ENCODE data around the gene ARHGAP40. TPM values are rescaled to one million over a fixed set of nuclear protein-coding genes. Genes with fewer than 3 reads are reported as not detected.

ARHGAP40 gene
- total and polyA plus RNA-seq, 2 donors (not counting 3 experiments of a cell fraction or from before 2014, with no cell fraction given), result 0.18 to 0.20 TPM

DNA sequence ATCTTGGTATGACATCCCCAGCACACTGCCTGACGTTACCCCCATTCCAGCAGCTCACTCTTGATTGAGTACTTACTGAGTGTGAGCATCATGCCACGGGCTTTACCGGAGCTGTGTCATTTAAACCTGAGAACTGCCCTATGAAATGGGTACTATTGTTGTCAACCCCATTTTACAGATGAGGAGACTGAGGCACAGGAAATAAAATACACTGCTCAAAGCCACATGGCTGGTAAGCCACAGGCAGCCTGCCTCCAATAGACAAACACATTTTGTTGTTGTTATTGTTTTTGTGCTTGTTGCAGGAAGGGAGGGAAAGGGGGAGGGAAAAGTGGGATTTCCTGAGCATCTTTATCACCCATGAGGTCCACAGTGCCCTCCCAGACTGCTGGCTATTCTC lies 69.2 kb downstream of the ARHGAP40 start:
- H3K27ac ChIP-seq (ENCODE audit: insufficient read depth, low read depth, low read length), result no peak overlapping the region
- no peak for TF ChIP-seq POLR2A (IDR thresholded peaks at IDR 0.05; ENCODE audit: low read depth, low read length)
- TF ChIP-seq FOS (IDR thresholded peaks at IDR 0.05; ENCODE audit: borderline replicate concordance, insufficient read depth, low read length), result no peak
- no peak for TF ChIP-seq EZH2 (IDR thresholded peaks at IDR 0.05; ENCODE audit: borderline replicate concordance, low read depth, low read length, severe bottlenecking)
- TF ChIP-seq POLR2AphosphoS5 (IDR thresholded peaks at IDR 0.05; ENCODE audit: insufficient read depth, low read depth, low read length), result no peak
- H3K9me3 ChIP-seq (replicated peaks; ENCODE audit: control insufficient read depth, insufficient read depth, low read length), result no peaks in the 10 kb centered on the region
- FAIRE-seq (no peak), DNase-seq (ENCODE audit: low read depth, low spot score) (no peak)
- peaks cover 3 to 8% of the 10 kb centered on the region in 2 experiments for H3K27me3 ChIP-seq (ENCODE audit: control insufficient read depth in 2 of 2, insufficient read depth in 2 of 2, low read length in 2 of 2)
- H3K79me2 ChIP-seq (ENCODE audit: control insufficient read depth, insufficient read depth, low read length), result no peaks in the 10 kb centered on the region
- H3K4me3 ChIP-seq (replicated peaks in 1 of 3; ENCODE audit: insufficient read depth in 1 of 3, low read depth in 1 of 3, low read length in 3 of 3), result no peak overlapping the region
- intact Hi-C loops (cut with micrococcal nuclease), result no loop called here
- no peak overlapping the region for H2AFZ ChIP-seq (ENCODE audit: low read depth, low read length)
- ChIA-PET POLR2A (no interaction called here), CTCF (interaction anchor here (1.2 to 2.3 kb wide), 2 partner anchors 12 to 29 kb away, joined by 3 to 12 read pairs; no protein-coding TSS in a partner anchor)
- H3K4me2 ChIP-seq (ENCODE audit: insufficient read depth, low read length), result no peak overlapping the region
- peaks cover 11% of the 10 kb centered on the region for H3K4me1 ChIP-seq (ENCODE audit: control insufficient read depth, extremely low read depth, insufficient read depth, low read length)
- no peaks in the 10 kb centered on the region for H3K36me3 ChIP-seq (ENCODE audit: control insufficient read depth in 2 of 2, extremely low read depth in 1 of 2, insufficient read depth in 2 of 2, low read length in 2 of 2)
- BruUV-seq (replicated peaks), result no TSS peak
- H3K9ac ChIP-seq (replicated peaks; ENCODE audit: extremely low read depth, insufficient read depth, low read length), result no peak overlapping the region
- H3K9me1 ChIP-seq (replicated peaks; ENCODE audit: control insufficient read depth, extremely low read depth, insufficient read depth, low read length), result no peaks in the 10 kb centered on the region
- no peaks in the 10 kb centered on the region for H4K20me1 ChIP-seq (replicated peaks; ENCODE audit: control insufficient read depth, extremely low read depth, insufficient read depth, low read length)
- dilution Hi-C loops (cut with MboI; ENCODE audit: extremely low pct_ligation_motif_present, low sequenced_read_pairs), result no loop called here

GRCh38 chr20:38671186-38671585 lies 69.6 kb downstream of the ARHGAP40 start:
- DNase-seq (ENCODE audit: low read depth, low spot score) (no peak), FAIRE-seq (no peak)
- no TSS peak for BruUV-seq (replicated peaks)
- H3K36me3 ChIP-seq (ENCODE audit: control insufficient read depth in 2 of 2, extremely low read depth in 1 of 2, insufficient read depth in 2 of 2, low read length in 2 of 2), result no peaks in the 10 kb centered on the region
- no peaks in the 10 kb centered on the region for H3K9me1 ChIP-seq (replicated peaks; ENCODE audit: control insufficient read depth, extremely low read depth, insufficient read depth, low read length)
- CTCF ChIA-PET, result interaction anchor here (1.2 to 2.3 kb wide), 2 partner anchors 12 to 29 kb away, joined by 3 to 12 read pairs; no protein-coding TSS in a partner anchor
- H3K9ac ChIP-seq (replicated peaks; ENCODE audit: extremely low read depth, insufficient read depth, low read length), result no peak overlapping the region
- no peaks in the 10 kb centered on the region for H4K20me1 ChIP-seq (replicated peaks; ENCODE audit: control insufficient read depth, extremely low read depth, insufficient read depth, low read length)
- dilution Hi-C loops (cut with MboI; ENCODE audit: extremely low pct_ligation_motif_present, low sequenced_read_pairs) (no loop called here), intact Hi-C loops (cut with micrococcal nuclease) (no loop called here)
- H2AFZ ChIP-seq (ENCODE audit: low read depth, low read length), result no peak overlapping the region
- H3K4me3 ChIP-seq (replicated peaks in 1 of 3; ENCODE audit: insufficient read depth in 1 of 3, low read depth in 1 of 3, low read length in 3 of 3), result no peak overlapping the region
- peaks cover 3 to 5% of the 10 kb centered on the region in 2 experiments for H3K27me3 ChIP-seq (ENCODE audit: control insufficient read depth in 2 of 2, insufficient read depth in 2 of 2, low read length in 2 of 2)
- TF ChIP-seq, protein P1, sequence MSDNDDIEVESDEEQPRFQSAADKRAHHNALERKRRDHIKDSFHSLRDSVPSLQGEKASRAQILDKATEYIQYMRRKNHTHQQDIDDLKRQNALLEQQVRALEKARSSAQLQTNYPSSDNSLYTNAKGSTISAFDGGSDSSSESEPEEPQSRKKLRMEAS (IDR thresholded peaks at IDR 0.05; ENCODE audit: insufficient read depth, insufficient read length), result no peak
- TF ChIP-seq MYC (IDR thresholded peaks at IDR 0.05; ENCODE audit: low read depth, low read length) (no peak), FOS (IDR thresholded peaks at IDR 0.05; ENCODE audit: borderline replicate concordance, insufficient read depth, low read length) (no peak), POLR2AphosphoS5 (IDR thresholded peaks at IDR 0.05; ENCODE audit: insufficient read depth, low read depth, low read length) (no peak), GATA2 (IDR thresholded peaks at IDR 0.05; ENCODE audit: insufficient read depth, insufficient read length, low read depth, low read length) (no peak), EZH2 (IDR thresholded peaks at IDR 0.05; ENCODE audit: borderline replicate concordance, low read depth, low read length, severe bottlenecking) (no peak), POLR2A (IDR thresholded peaks at IDR 0.05; ENCODE audit: low read depth, low read length) (no peak), JUN (IDR thresholded peaks at IDR 0.05; ENCODE audit: borderline replicate concordance, insufficient read depth, insufficient read length, low read depth) (no peak)
- TF ChIP-seq, protein P2, sequence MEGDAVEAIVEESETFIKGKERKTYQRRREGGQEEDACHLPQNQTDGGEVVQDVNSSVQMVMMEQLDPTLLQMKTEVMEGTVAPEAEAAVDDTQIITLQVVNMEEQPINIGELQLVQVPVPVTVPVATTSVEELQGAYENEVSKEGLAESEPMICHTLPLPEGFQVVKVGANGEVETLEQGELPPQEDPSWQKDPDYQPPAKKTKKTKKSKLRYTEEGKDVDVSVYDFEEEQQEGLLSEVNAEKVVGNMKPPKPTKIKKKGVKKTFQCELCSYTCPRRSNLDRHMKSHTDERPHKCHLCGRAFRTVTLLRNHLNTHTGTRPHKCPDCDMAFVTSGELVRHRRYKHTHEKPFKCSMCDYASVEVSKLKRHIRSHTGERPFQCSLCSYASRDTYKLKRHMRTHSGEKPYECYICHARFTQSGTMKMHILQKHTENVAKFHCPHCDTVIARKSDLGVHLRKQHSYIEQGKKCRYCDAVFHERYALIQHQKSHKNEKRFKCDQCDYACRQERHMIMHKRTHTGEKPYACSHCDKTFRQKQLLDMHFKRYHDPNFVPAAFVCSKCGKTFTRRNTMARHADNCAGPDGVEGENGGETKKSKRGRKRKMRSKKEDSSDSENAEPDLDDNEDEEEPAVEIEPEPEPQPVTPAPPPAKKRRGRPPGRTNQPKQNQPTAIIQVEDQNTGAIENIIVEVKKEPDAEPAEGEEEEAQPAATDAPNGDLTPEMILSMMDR (IDR thresholded peaks at IDR 0.05; ENCODE audit: extremely low read depth in 1 of 2, insufficient read depth in 1 of 2, low read depth in 1 of 2, low read length in 2 of 2), result no peak
- peaks cover 11% of the 10 kb centered on the region for H3K4me1 ChIP-seq (ENCODE audit: control insufficient read depth, extremely low read depth, insufficient read depth, low read length)
- H3K79me2 ChIP-seq (ENCODE audit: control insufficient read depth, insufficient read depth, low read length), result no peaks in the 10 kb centered on the region
- no peak overlapping the region for H3K4me2 ChIP-seq (ENCODE audit: insufficient read depth, low read length)
- POLR2A ChIA-PET, result no interaction called here
- H3K9me3 ChIP-seq (replicated peaks; ENCODE audit: control insufficient read depth, insufficient read depth, low read length), result no peaks in the 10 kb centered on the region
- no peak overlapping the region for H3K27ac ChIP-seq (ENCODE audit: insufficient read depth, low read depth, low read length)

All from endothelial cell of umbilical vein (primary cell).